ENCODE measurements around the gene PSMD2. TPM values are rescaled to one million over a fixed set of nuclear protein-coding genes. Genes with fewer than 3 reads are reported as not detected.

The PSMD2 gene
- total and polyA plus RNA-seq, 10 of the 15 experiments (the other 5 are each of a cell fraction or from before 2014, with no cell fraction given): 103 to 515 (median 197) TPM

DNA sequence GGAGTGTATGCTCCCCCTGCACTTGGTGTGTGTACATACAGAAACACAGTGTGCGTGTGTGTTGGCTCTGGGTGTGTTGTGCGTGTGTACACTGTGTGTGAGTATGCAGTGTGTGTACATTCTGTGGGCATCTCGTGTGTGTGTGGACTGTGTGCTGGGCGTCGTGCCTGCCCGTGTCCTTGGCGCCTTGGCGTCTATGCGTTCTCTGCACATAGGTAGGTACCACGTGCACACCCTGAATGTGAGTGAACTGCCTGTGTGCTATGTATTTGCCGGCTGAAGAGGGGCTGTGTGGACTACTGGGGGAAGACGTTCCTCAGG, 23.7 kb upstream of the PSMD2 start:
- H4K20me1 ChIP-seq (ENCODE audit: control insufficient read depth, insufficient read depth): no peaks in the 10 kb centered on the region
- in situ Hi-C loops (cut with MboI): no loop called here
- intact Hi-C loops (cut with micrococcal nuclease; ENCODE audit: unreplicated experiment): no loop called here
- SMC1A ChIA-PET (ENCODE audit: uncharacterized antibody, unreplicated experiment): no interaction called here
- H3K79me2 ChIP-seq (ENCODE audit: control insufficient read depth, insufficient read depth, low read length): no peaks in the 10 kb centered on the region
- TF ChIP-seq IKZF1 (conservative IDR thresholded peaks at IDR 0.05): no peak
- TF ChIP-seq KAT2A (conservative IDR thresholded peaks at IDR 0.05; ENCODE audit: control insufficient read depth, low read depth, low read length): no peak
- TF ChIP-seq SUZ12 (IDR thresholded peaks at IDR 0.05; ENCODE audit: unreplicated experiment): no peak
- TF ChIP-seq JUNB (IDR thresholded peaks at IDR 0.05): no peak
- TF ChIP-seq ASH2L (IDR thresholded peaks at IDR 0.05; ENCODE audit: borderline replicate concordance, low read depth): no peak
- CTCF ChIA-PET: no interaction called here
- H3K27me3 ChIP-seq (replicated peaks in 1 of 2; ENCODE audit: control insufficient read depth in 2 of 2, insufficient read depth in 2 of 2, low read length in 1 of 2): peaks cover 8 to 9% of the 10 kb centered on the region in 2 experiments; a peak in 3 of 4 replicates
- H3K9ac ChIP-seq (ENCODE audit: control insufficient read depth, insufficient read depth, low read length): no peak overlapping the region
- no peak for FAIRE-seq
- no peaks in the 10 kb centered on the region for H3K9me3 ChIP-seq (replicated peaks; ENCODE audit: control insufficient read depth, insufficient read depth, low read length)
- no peaks in the 10 kb centered on the region for H3K4me1 ChIP-seq (ENCODE audit: control insufficient read depth, insufficient read depth, low read length)
- POLR2A ChIA-PET: no interaction called here
- no peaks in the 10 kb centered on the region for H3K36me3 ChIP-seq (ENCODE audit: control insufficient read depth in 2 of 2, insufficient read depth in 2 of 2, low read length in 1 of 2)
- no peak overlapping the region for H3K27ac ChIP-seq (ENCODE audit: control insufficient read depth, insufficient read depth)
- RAD21 ChIA-PET (ENCODE audit: unreplicated experiment): no interaction called here
- H3K4me2 ChIP-seq (ENCODE audit: control insufficient read depth, insufficient read depth): no peak overlapping the region
- no peak for ATAC-seq
- no peak overlapping the region for H3K4me3 ChIP-seq
- 36% methylated on average over 12 of the region's 12 CpGs for WGBS (ENCODE audit: insufficient coverage, insufficient replicate concordance, low lambda C conversion rate, missing lambda C conversion rate)
- no peak for DNase-seq (ENCODE audit: low read depth, low spot score)
- no peak overlapping the region for H2AFZ ChIP-seq (ENCODE audit: control insufficient read depth, low read depth, low read length)
- no TSS peak for BruUV-seq (replicated peaks)

DNA sequence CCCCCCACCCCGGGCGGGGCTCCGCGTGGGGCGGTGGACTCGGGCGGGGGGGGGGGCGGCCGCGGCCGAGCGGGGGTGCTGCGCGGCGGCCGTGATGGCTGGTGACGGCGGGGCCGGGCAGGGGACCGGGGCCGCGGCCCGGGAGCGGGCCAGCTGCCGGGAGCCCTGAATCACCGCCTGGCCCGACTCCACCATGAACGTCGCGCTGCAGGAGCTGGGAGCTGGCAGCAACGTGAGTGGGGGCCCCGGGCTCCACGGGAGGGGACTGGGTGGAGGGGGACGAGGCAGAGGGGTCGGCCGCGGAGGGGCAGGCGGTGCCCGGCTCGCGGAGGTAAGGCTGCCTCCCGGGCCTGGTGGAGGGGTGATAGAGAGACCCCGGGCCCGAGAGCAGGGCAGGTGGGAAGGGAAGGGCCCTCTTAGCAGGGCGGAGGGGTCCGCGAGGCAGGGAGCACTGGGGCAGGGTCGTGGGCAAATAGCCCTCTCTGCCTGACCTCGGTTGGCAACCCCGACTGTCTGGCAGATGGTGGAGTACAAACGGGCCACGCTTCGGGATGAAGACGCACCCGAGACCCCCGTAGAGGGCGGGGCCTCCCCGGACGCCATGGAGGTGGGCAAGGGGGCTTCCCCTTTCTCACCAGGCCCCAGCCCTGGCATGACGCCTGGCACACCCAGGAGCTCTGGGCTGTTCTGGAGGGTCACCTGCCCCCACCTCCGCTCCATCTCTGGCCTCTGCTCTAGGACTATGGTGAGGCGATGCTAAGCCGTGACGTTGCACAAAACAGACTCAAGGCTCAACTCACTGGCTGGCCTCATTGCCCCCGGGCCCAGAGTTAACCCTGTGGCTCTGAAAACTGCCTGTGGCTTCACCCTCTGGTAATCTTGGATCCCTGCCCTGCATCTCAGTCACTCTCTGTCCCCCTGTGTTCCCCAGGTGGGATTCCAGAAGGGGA, 22.8 kb upstream of the PSMD2 start, which contains the start of gene ECE2:
TSS of gene ECE2 (plus strand) at position 62 of the 950 bp plus-strand sequence. CDS start at position 194, 132 bp downstream.
- no peak for DNase-seq (ENCODE audit: low read depth, low spot score)
- Histone ChIP-seq H2AFZ (ENCODE audit: control insufficient read depth, low read depth, low read length) (no peak within 1 kb of the TSS), H3K9ac (ENCODE audit: control insufficient read depth, insufficient read depth, low read length) (no peak within 1 kb of the TSS), H3K79me2 (ENCODE audit: control insufficient read depth, insufficient read depth, low read length) (no peaks in the 10 kb centered on the region), H3K27ac (ENCODE audit: control insufficient read depth, insufficient read depth) (no peak within 1 kb of the TSS), H4K20me1 (ENCODE audit: control insufficient read depth, insufficient read depth) (no peaks in the 10 kb centered on the region), H3K9me3 (replicated peaks; ENCODE audit: control insufficient read depth, insufficient read depth, low read length) (no peaks in the 10 kb centered on the region), H3K4me2 (ENCODE audit: control insufficient read depth, insufficient read depth) (no peak within 1 kb of the TSS), H3K4me3 (no peak within 1 kb of the TSS), H3K36me3 (ENCODE audit: control insufficient read depth in 2 of 2, insufficient read depth in 2 of 2, low read length in 1 of 2) (no peaks in the 10 kb centered on the region), H3K27me3 (replicated peaks in 1 of 2; ENCODE audit: control insufficient read depth in 2 of 2, insufficient read depth in 2 of 2, low read length in 1 of 2) (peaks cover 8 to 9% of the 10 kb centered on the region in 2 experiments; a peak in 3 of 4 replicates), H3K4me1 (ENCODE audit: control insufficient read depth, insufficient read depth, low read length) (no peaks in the 10 kb centered on the region)
- POLR2A ChIA-PET: no interaction called here
- CTCF ChIA-PET: no interaction called here
- no peak for FAIRE-seq
- intact Hi-C loops (cut with micrococcal nuclease; ENCODE audit: unreplicated experiment): no loop called here
- in situ Hi-C loops (cut with MboI): no loop called here
- 33% methylated on average over 36 of the region's 65 CpGs for WGBS (ENCODE audit: insufficient coverage, insufficient replicate concordance, low lambda C conversion rate, missing lambda C conversion rate)
- SMC1A ChIA-PET (ENCODE audit: uncharacterized antibody, unreplicated experiment): no interaction called here
- BruUV-seq (replicated peaks): no TSS peak
- RAD21 ChIA-PET (ENCODE audit: unreplicated experiment): no interaction called here
- no peak for ATAC-seq
- TF ChIP-seq, protein P1, sequence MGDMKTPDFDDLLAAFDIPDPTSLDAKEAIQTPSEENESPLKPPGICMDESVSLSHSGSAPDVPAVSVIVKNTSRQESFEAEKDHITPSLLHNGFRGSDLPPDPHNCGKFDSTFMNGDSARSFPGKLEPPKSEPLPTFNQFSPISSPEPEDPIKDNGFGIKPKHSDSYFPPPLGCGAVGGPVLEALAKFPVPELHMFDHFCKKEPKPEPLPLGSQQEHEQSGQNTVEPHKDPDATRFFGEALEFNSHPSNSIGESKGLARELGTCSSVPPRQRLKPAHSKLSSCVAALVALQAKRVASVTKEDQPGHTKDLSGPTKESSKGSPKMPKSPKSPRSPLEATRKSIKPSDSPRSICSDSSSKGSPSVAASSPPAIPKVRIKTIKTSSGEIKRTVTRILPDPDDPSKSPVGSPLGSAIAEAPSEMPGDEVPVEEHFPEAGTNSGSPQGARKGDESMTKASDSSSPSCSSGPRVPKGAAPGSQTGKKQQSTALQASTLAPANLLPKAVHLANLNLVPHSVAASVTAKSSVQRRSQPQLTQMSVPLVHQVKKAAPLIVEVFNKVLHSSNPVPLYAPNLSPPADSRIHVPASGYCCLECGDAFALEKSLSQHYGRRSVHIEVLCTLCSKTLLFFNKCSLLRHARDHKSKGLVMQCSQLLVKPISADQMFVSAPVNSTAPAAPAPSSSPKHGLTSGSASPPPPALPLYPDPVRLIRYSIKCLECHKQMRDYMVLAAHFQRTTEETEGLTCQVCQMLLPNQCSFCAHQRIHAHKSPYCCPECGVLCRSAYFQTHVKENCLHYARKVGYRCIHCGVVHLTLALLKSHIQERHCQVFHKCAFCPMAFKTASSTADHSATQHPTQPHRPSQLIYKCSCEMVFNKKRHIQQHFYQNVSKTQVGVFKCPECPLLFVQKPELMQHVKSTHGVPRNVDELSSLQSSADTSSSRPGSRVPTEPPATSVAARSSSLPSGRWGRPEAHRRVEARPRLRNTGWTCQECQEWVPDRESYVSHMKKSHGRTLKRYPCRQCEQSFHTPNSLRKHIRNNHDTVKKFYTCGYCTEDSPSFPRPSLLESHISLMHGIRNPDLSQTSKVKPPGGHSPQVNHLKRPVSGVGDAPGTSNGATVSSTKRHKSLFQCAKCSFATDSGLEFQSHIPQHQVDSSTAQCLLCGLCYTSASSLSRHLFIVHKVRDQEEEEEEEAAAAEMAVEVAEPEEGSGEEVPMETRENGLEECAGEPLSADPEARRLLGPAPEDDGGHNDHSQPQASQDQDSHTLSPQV (IDR thresholded peaks at IDR 0.05): no peak
- TF ChIP-seq PAX5 (IDR thresholded peaks at IDR 0.05; ENCODE audit: borderline replicate concordance, low read depth, low read length) (no peak), DPF2 (IDR thresholded peaks at IDR 0.05) (no peak), MEF2A (IDR thresholded peaks at IDR 0.05; ENCODE audit: insufficient read depth, low read depth, low read length) (no peak), SREBF2 (IDR thresholded peaks at IDR 0.05; ENCODE audit: low read length) (no peak), STAT3 (IDR thresholded peaks at IDR 0.05; ENCODE audit: low read depth, low read length) (no peak)
- TF ChIP-seq, protein P2, sequence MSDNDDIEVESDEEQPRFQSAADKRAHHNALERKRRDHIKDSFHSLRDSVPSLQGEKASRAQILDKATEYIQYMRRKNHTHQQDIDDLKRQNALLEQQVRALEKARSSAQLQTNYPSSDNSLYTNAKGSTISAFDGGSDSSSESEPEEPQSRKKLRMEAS (IDR thresholded peaks at IDR 0.05; ENCODE audit: low read depth, low read length): no peak

All from GM12878 (cell line).